H9 (cell line): ENCODE data around the gene FCHO1. TPM values are rescaled to one million over a fixed set of nuclear protein-coding genes. Genes with fewer than 3 reads are reported as not detected.

Source experiments
- DNase-seq: peaks from one replicate; pipeline ENCODE4 v3.0.0-alpha.2; 2017
- H2AFZ ChIP-seq: one replicate; pipeline ENCODE4 v1.6.1; 2013; ENCODE audit warnings: mild to moderate bottlenecking, low read length, control low read depth, moderate library complexity
- H2AK5ac ChIP-seq: 2 replicates; pipeline ENCODE4 v1.6.1; 2013; ENCODE audit warnings: low read length, control low read depth, mixed read lengths; ENCODE audit not compliant: insufficient read length
- H2BK120ac ChIP-seq: one replicate; pipeline ENCODE4 v1.6.1; 2013; ENCODE audit warnings: low read depth, mild to moderate bottlenecking, low read length, control low read depth, inconsistent platforms; ENCODE audit not compliant: poor library complexity, severe bottlenecking
- H2BK12ac ChIP-seq: 2 replicates; pipeline ENCODE4 v1.6.1; 2013; ENCODE audit warnings: low read length, control low read depth, mixed read lengths, low read depth; ENCODE audit not compliant: insufficient read length
- H2BK15ac ChIP-seq: 2 replicates; pipeline ENCODE4 v1.6.1; 2013; ENCODE audit warnings: low read depth, low read length, control low read depth
- H2BK20ac ChIP-seq: one replicate; pipeline ENCODE4 v1.6.1; 2013; ENCODE audit warnings: low read depth, mild to moderate bottlenecking, low read length, control low read depth, inconsistent platforms; ENCODE audit not compliant: poor library complexity, severe bottlenecking
- H2BK5ac ChIP-seq: 2 replicates; pipeline ENCODE4 v1.6.1; 2013; ENCODE audit warnings: low read length, control low read depth, mixed read lengths; ENCODE audit not compliant: insufficient read length
- H3K14ac ChIP-seq: 2 replicates; pipeline ENCODE4 v1.6.1; 2013; ENCODE audit warnings: low read length, control low read depth; ENCODE audit not compliant: insufficient read depth
- H3K18ac ChIP-seq: 2 replicates; pipeline ENCODE4 v1.6.1; 2013; ENCODE audit warnings: low read depth, mild to moderate bottlenecking, mixed read lengths, low read length, control low read depth; ENCODE audit not compliant: insufficient read length
- H3K23ac ChIP-seq: 2 replicates; pipeline ENCODE4 v1.6.1; 2013; ENCODE audit warnings: low read length, control low read depth, mixed read lengths, low read depth; ENCODE audit not compliant: insufficient read length
- H3K23me2 ChIP-seq: 2 replicates; pipeline ENCODE4 v1.6.1; 2013; ENCODE audit warnings: low read depth, mild to moderate bottlenecking, mixed read lengths, low read length, control low read depth; ENCODE audit not compliant: insufficient read length, poor library complexity, severe bottlenecking
- H3K27ac ChIP-seq: 2 replicates; pipeline ENCODE4 v1.5.1; 2013; ENCODE audit warnings: low read length, control low read depth, mixed read lengths, low read depth; ENCODE audit not compliant: insufficient read length
- H3K27me3 ChIP-seq: 2 replicates; pipeline ENCODE4 v1.6.1; 2013; ENCODE audit warnings: low read length, control low read depth, inconsistent platforms; ENCODE audit not compliant: insufficient read depth
- H3K4ac ChIP-seq: 2 replicates; pipeline ENCODE4 v1.6.1; 2013; ENCODE audit warnings: low read depth, mild to moderate bottlenecking, control low read depth, inconsistent platforms, low read length, moderate library complexity
- H3K4me1 ChIP-seq: 2 replicates; pipeline ENCODE4 v1.6.1; 2013; ENCODE audit warnings: low read length, control low read depth, inconsistent platforms; ENCODE audit not compliant: insufficient read depth
- H3K4me2 ChIP-seq: 2 replicates; pipeline ENCODE4 v1.6.1; 2013; ENCODE audit warnings: low read length, control low read depth, mixed read lengths; ENCODE audit not compliant: insufficient read length, insufficient read depth
- H3K56ac ChIP-seq: 2 replicates; pipeline ENCODE4 v1.6.1; 2013; ENCODE audit warnings: low read depth, mild to moderate bottlenecking, mixed read lengths, low read length, control low read depth; ENCODE audit not compliant: insufficient read length
- H3K79me1 ChIP-seq: 2 replicates; pipeline ENCODE4 v1.6.1; 2013; ENCODE audit warnings: low read depth, mild to moderate bottlenecking, moderate library complexity, low read length, control low read depth, inconsistent platforms; ENCODE audit not compliant: insufficient read depth, poor library complexity, severe bottlenecking
- H3K79me2 ChIP-seq: 2 replicates; pipeline ENCODE4 v1.6.1; 2013; ENCODE audit warnings: low read length, control low read depth, inconsistent platforms; ENCODE audit not compliant: insufficient read depth
- H3K9ac ChIP-seq: 2 replicates; pipeline ENCODE4 v1.6.1; 2013; ENCODE audit warnings: low read length, control low read depth, mixed read lengths; ENCODE audit not compliant: insufficient read length; ENCODE audit errors: extremely low read depth
- H3K9me3 ChIP-seq: one replicate; pipeline ENCODE4 v1.6.1; 2013; ENCODE audit warnings: low read depth, low read length, inconsistent platforms; ENCODE audit not compliant: control insufficient read depth
- H3T11ph ChIP-seq: one replicate; pipeline ENCODE4 v1.6.1; 2013; ENCODE audit warnings: mild to moderate bottlenecking, low read length, control low read depth, inconsistent platforms
- H4K20me1 ChIP-seq: one replicate; pipeline ENCODE4 v1.6.1; 2013; ENCODE audit not compliant: control insufficient read depth, insufficient read length, insufficient read depth
- H4K5ac ChIP-seq: 2 replicates; pipeline ENCODE4 v1.6.1; 2013; ENCODE audit warnings: low read depth, mild to moderate bottlenecking, mixed read lengths, low read length, control low read depth; ENCODE audit not compliant: insufficient read length
- H4K8ac ChIP-seq: replicated peaks from 2 replicates; pipeline ENCODE4 v1.6.1; 2013; ENCODE audit warnings: low read length, control low read depth, mixed read lengths, low read depth; ENCODE audit not compliant: insufficient read length
- H4K91ac ChIP-seq: 2 replicates; pipeline ENCODE4 v1.6.1; 2013; ENCODE audit warnings: low read depth, mild to moderate bottlenecking, moderate library complexity, mixed read lengths, low read length, control low read depth; ENCODE audit not compliant: insufficient read length
- H3K27ac Mint-ChIP-seq, 3 experiments: 2 replicates in 2 of 3; 3 replicates in 1 of 3; pipeline ENCODE4 v1.8.0; 2020 to 2021; ENCODE audit warnings: mixed read lengths in 3 of 3, mild to moderate bottlenecking in 1 of 3, moderate library complexity in 1 of 3
- H3K27me3 Mint-ChIP-seq: 2 replicates; pipeline ENCODE4 v1.8.0; 2021; ENCODE audit warnings: low read depth, mild to moderate bottlenecking, moderate library complexity, mixed read lengths
- H3K36me3 Mint-ChIP-seq, 3 experiments: 2 replicates in 2 of 3; 3 replicates in 1 of 3; pipeline ENCODE4 v1.8.0; 2020 to 2021; ENCODE audit warnings: low read depth in 3 of 3, mixed read lengths in 3 of 3; ENCODE audit not compliant: insufficient read depth in 1 of 3
- H3K4me1 Mint-ChIP-seq, 2 experiments: 2 replicates each; pipeline ENCODE4 v1.8.0; 2020; ENCODE audit warnings: mixed read lengths in 2 of 2
- H3K4me3 Mint-ChIP-seq, 2 experiments: 2 replicates in 1 of 2; 3 replicates in 1 of 2; pipeline ENCODE4 v1.8.0; 2020 to 2021; ENCODE audit warnings: mild to moderate bottlenecking in 2 of 2, mixed read lengths in 2 of 2, moderate library complexity in 1 of 2
- H3K9me3 Mint-ChIP-seq, 2 experiments: 2 replicates in 1 of 2; 3 replicates in 1 of 2; pipeline ENCODE4 v1.8.0; 2020; ENCODE audit warnings: mild to moderate bottlenecking in 2 of 2, mixed read lengths in 2 of 2, moderate library complexity in 1 of 2
- WGBS: extraction: QIAGEN DNeasy Blood & Tissue Kit; methylation state at CpG from one replicate; pipeline ENCODE4 v1.1.7; 2013; ENCODE audit warnings: missing lambda C conversion rate, low lambda C conversion rate, mixed read lengths; ENCODE audit not compliant: insufficient read length; ENCODE audit errors: extremely low coverage; 5-methylcytosine and 5-hydroxymethylcytosine counted together
- total RNA-seq: library from RNA; stranded (reverse); gene quantifications from 2 replicates; pipeline ENCODE4 v1.2.1, GENCODE V29; 2021
- TF ChIP-seq, protein P1 (sequence below): fragments of 200-600 bp; sonication (generic); conservative IDR thresholded peaks from 3 replicates; pipeline ENCODE4 v1.8.0; 2021; ENCODE audit warnings: antibody characterized with exemption, mild to moderate bottlenecking

Gene FCHO1
- total RNA-seq, 1 experiment from 2014 or later = 13.1 TPM

DNA sequence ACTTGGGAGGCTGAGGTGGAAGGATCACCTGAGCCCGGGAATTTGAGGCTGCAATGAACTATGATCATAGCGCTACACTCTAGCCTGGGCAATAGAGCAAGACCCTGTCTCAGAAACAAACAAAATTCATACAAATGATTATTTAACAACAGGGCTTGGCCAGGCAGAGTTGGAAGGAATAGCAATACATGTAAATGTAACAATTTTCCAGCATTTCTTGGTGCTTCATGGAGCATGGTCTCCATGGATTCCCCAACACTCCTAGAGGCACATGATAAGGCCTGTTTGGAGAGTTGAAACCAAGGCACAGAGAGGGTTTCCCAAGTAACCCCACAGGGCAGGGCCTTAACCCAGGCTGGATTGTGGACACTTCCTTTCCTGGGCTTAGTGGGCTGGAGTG lies 59.8 kb downstream of the FCHO1 start:
- Histone ChIP-seq H2AFZ (no peak overlapping the region), H3K27ac (no peak overlapping the region), H3K79me2 (no peaks in the 10 kb centered on the region), H2BK15ac (no peak overlapping the region), H2BK120ac (no peak overlapping the region), H3K4ac (no peak overlapping the region), H3K23me2 (no peaks in the 10 kb centered on the region), H3K9me3 (no peaks in the 10 kb centered on the region), H4K8ac (peak overlapping the region; percentile 72), H3K18ac (no peak overlapping the region), H3K14ac (no peak overlapping the region; the same call in 1 of the 2 replicates), H4K91ac (no peak overlapping the region), H3T11ph (no peak overlapping the region), H3K4me1 (no peaks in the 10 kb centered on the region), H3K56ac (no peak overlapping the region), H2BK5ac (no peak overlapping the region), H3K9ac (no peak overlapping the region), H3K79me1 (no peaks in the 10 kb centered on the region), H3K23ac (no peak overlapping the region), H4K20me1 (no peaks in the 10 kb centered on the region), H2BK12ac (no peak overlapping the region), H2AK5ac (no peak overlapping the region), H2BK20ac (no peak overlapping the region), H3K4me2 (no peak overlapping the region), H3K27me3 (no peaks in the 10 kb centered on the region), H4K5ac (no peak overlapping the region)
- no peak overlapping the region for H3K4me3 Mint-ChIP-seq
- TF ChIP-seq, protein P1, sequence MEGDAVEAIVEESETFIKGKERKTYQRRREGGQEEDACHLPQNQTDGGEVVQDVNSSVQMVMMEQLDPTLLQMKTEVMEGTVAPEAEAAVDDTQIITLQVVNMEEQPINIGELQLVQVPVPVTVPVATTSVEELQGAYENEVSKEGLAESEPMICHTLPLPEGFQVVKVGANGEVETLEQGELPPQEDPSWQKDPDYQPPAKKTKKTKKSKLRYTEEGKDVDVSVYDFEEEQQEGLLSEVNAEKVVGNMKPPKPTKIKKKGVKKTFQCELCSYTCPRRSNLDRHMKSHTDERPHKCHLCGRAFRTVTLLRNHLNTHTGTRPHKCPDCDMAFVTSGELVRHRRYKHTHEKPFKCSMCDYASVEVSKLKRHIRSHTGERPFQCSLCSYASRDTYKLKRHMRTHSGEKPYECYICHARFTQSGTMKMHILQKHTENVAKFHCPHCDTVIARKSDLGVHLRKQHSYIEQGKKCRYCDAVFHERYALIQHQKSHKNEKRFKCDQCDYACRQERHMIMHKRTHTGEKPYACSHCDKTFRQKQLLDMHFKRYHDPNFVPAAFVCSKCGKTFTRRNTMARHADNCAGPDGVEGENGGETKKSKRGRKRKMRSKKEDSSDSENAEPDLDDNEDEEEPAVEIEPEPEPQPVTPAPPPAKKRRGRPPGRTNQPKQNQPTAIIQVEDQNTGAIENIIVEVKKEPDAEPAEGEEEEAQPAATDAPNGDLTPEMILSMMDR = no peak
- no peaks in the 10 kb centered on the region for H3K4me1 Mint-ChIP-seq
- no peak overlapping the region for H3K27ac Mint-ChIP-seq
- H3K9me3 Mint-ChIP-seq = no peaks in the 10 kb centered on the region
- no CpG with 5 or more reads among the region's 2 CpGs for WGBS
- no peak for DNase-seq
- H3K27me3 Mint-ChIP-seq = peaks cover 2% of the 10 kb centered on the region
- H3K36me3 Mint-ChIP-seq = no peaks in the 10 kb centered on the region
